NCI-H345 treated with DMSO at 0.1 percent for 48 hours (cell line): ENCODE data around the gene MAP3K19.

Source experiments
- DNase-seq: peaks from one replicate; lab custom pipeline; 2025; ENCODE audit not compliant: unreplicated experiment; lab: John Stamatoyannopoulos, UW

MAP3K19 gene

GRCh38 chr2:134934150-134934549 is 113.1 kb downstream of the MAP3K19 start:
- DNase-seq, result no peak

DNA sequence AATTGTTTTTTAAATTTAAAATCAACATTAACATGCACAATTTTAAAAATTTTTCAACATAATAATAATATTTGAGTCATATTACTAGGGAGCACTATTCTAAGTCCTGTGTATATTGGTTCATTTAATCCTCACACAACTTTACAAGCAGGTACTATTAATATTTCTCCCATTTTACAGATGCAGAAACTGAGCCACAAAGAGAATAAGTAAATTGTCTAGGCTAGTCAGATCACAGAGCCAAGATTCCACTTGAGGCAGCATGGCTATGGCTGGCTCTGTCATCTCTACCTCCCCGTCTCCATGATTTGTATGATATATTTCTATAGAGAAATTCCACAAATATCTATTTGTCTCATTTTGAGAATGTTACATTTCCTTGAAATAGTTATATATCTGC is 113.5 kb downstream of the MAP3K19 start:
- DNase-seq, result no peak

DNA sequence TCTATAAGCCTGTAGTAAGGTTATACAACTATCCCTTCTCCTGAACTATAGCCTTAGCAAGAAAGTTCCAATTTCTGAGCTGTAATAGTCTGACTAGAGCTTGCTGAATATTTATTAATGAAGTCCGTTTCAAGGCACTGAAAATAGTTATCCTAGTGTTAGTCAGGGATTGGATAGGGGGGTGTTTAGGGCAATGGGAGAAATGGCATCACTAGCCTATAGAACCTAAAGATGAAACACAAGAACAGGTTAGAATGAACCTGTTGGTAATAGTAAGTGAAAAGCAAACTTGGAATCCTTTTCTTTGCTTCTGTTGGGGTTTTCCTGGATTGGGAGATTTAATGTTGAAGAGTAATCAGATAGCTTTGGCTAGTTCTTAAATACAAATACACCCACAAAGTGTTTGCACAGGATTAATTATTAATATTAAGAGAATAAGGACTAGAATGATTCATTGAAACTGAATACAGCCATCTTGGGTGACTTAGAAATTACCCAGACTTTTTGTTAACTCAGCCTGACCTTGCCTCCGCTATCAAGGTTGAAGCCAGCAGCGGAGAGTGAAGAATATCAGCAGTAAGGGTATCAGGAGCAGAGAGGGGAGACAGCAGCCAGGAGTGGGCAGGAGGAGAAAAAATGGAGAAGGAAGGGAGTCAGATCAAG is 114.3 kb downstream of the MAP3K19 start:
- DNase-seq, result no peak

- no peak for DNase-seq
Measured at GRCh38 chr2:134927195-134927594, 120.1 kb downstream of the MAP3K19 start.

- no peak for DNase-seq
Measured at GRCh38 chr2:134926231-134926931, 120.9 kb downstream of the MAP3K19 start.

GRCh38 chr2:134924912-134925311 is 122.3 kb downstream of the MAP3K19 start:
- no peak for DNase-seq

DNA sequence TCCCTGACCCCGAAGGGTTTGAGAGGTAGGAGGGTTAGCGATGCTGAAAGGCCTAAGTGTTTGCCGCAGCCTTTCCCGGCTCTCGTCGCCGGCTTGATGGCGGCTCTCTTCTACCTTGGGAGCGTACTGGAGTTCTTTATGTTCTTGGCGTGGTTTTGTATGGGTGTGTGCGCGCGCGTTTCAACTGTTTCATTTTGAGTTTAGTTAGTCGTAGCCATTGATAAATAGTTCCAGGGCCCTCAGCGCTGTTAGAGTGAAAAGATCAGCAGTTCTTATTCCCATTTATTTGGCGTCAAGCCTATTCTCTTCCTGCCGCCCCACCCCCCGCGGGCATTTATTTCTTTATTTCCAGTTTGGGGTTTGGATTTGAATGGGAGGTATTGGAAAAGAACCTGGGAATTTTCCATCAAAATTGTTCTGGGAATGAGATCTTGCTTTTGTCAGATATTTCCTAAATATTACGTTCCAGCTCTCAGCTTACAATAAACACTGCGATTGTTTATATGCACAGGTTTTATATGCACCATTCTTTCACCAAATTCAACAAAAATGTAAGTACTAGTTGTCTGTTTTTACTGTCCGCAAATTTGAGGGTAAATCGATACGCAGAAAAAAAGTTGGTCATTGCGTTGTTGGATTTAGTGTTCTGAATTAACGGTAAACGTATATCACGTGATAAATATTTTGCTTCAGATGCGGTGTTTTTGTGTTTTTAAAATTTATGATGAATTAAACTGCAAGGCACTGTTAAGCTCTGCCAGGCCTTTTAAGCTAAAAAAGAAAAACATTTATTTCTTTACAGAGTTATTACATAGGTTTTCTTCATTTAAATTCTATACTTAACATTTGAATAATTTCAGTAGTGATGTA is 127.7 kb downstream of the MAP3K19 start:
- no peak for DNase-seq

DNA sequence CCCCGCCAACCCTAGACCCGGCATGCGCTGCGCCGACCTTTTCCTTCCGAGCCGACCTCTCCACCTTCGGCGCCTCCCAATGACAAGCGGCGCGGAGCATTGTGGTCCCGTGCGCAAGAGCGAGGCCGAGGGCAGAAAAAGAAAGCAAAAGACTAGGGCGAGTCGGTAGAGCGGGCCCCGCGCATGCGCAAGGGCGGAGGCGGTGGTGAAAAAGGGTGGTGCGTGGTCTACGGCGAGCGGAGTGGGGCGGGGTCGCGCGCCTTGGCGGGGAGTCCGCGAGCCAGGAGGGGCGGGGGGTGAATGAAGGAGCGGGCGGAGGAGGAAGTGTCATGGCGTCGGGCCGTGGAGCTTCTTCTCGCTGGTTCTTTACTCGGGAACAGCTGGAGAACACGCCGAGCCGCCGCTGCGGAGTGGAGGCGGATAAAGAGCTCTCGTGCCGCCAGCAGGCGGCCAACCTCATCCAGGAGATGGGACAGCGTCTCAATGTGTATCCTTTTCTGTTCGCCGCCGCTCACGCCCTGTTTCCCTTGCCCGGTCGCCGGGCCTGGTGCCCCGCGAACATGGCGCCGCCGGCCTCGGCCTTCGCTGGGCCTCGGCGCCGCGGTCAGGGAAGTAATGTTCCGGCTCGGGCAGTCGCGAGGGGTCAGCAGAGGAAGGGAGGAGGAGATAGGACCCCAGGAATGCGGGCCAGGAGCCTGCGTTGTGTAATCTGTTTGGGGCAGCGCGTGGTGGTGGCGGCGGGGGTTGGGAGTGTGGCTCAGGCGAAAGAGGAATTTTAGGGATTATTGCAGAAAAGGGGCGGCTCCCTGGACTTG is 128.5 kb downstream of the MAP3K19 start, which contains the start of gene CCNT2:
TSS of gene CCNT2 (plus strand) at position 297 of the 815 bp plus-strand sequence. CDS start at position 330, 33 bp downstream.
- peak; percentile 95 for DNase-seq

DNA sequence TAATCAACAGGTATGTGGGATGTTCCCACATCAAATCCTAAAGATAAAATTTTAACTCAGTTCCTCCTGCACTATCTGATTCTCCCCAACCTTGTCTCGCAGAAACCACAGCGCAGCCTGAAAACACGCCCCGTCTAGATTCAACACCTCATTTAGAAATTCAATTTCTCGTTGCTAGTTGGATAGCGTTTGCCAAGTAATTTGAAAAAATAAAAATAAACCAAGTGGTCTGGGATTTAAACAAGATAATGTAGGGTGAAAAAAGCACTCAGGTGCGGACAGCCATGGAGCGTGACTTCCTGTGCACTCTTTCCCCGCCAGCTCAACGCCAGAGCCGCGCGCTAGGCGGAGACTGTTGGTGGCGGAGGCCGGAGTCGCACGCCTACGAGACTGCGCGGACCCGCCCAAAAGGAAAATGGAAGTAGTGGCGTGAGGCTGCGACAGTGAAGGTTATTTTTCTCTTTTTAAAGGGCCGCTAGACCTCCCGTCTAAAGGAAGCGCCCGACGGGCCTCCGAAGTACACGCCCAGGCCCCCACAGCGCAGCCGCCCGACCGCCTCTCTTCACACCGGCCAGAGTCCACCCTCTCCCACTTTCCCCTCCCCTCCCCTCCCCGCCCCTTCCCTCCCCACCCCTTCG is 129.2 kb downstream of the MAP3K19 start:
- peak; percentile 94 for DNase-seq

DNA sequence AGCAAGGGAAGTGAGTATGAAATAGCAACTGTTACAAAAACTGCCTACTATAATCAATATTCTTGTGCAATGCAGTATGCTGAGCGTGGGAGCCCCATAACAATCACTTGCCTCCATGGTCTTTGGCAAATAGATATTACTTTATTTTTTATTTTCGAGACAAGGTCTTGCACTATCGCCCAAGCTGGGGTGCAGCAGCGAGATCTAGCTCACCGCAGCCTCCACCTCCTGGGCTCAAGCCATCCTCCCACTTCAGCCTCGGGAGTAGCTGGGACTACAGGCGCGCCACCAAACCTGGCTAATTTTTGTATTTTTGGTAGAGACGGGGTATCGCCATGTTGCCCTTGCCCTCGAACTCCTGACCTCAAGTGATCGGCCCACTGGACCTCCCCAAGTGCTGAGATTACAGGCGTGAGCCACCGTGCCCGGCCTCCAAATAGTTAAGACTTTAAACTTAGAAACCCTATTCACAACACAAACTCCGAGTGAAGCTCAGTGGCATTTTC is 129.8 kb downstream of the MAP3K19 start:
- DNase-seq, result no peak
